ENCODE data around the gene KLK12. TPM values are rescaled to one million over a fixed set of nuclear protein-coding genes. Genes with fewer than 3 reads are reported as not detected.
"Not testable (repeated sequence)": the region's sequence is repeated elsewhere in the genome, so short reads cannot be mapped to it uniquely, and the experiment has no call there.

The KLK12 gene
- total RNA-seq, 1 experiment from 2014 or later = not detected

- Histone ChIP-seq H3K4me3 (no peak overlapping the region), H3K27me3 (peaks cover 9% of the 10 kb centered on the region), H3K36me3 (no peaks in the 10 kb centered on the region), H3K9me3 (no peaks in the 10 kb centered on the region)
- DNase-seq = no peak
These were observed 25.5 kb downstream of the KLK12 start for GRCh38 chr19:51009061-51009891.

GRCh38 chr19:51007488-51007887 is 27.3 kb downstream of the KLK12 start:
- H3K27me3 ChIP-seq = peaks cover 9% of the 10 kb centered on the region
- DNase-seq = no peak
- no peaks in the 10 kb centered on the region for H3K36me3 ChIP-seq
- H3K4me3 ChIP-seq = no peak overlapping the region
- no peaks in the 10 kb centered on the region for H3K9me3 ChIP-seq

GRCh38 chr19:51006406-51006805 is 28.4 kb downstream of the KLK12 start:
- Histone ChIP-seq H3K27me3 (peaks cover 9% of the 10 kb centered on the region), H3K4me3 (no peak overlapping the region), H3K9me3 (no peaks in the 10 kb centered on the region), H3K36me3 (no peaks in the 10 kb centered on the region)
- DNase-seq = peak; percentile 61

GRCh38 chr19:51005248-51005647 is 29.6 kb downstream of the KLK12 start:
- DNase-seq = no peak
- Histone ChIP-seq H3K36me3 (no peaks in the 10 kb centered on the region), H3K9me3 (no peaks in the 10 kb centered on the region), H3K27me3 (peaks cover 7% of the 10 kb centered on the region), H3K4me3 (no peak overlapping the region)

GRCh38 chr19:51003316-51003715 is 31.5 kb downstream of the KLK12 start:
- DNase-seq = no peak
- Histone ChIP-seq H3K4me3 (no peak overlapping the region), H3K27me3 (peaks cover 8% of the 10 kb centered on the region), H3K9me3 (no peaks in the 10 kb centered on the region), H3K36me3 (no peaks in the 10 kb centered on the region)

GRCh38 chr19:51002542-51003311 is 32.1 kb downstream of the KLK12 start:
- no peaks in the 10 kb centered on the region for H3K36me3 ChIP-seq
- H3K27me3 ChIP-seq = peaks cover 14% of the 10 kb centered on the region
- H3K4me3 ChIP-seq = no peak overlapping the region
- peak; percentile 24 for DNase-seq
- no peaks in the 10 kb centered on the region for H3K9me3 ChIP-seq

GRCh38 chr19:51002089-51002532 is 32.7 kb downstream of the KLK12 start:
- Histone ChIP-seq H3K9me3 (no peaks in the 10 kb centered on the region), H3K36me3 (no peaks in the 10 kb centered on the region), H3K27me3 (peaks cover 19% of the 10 kb centered on the region), H3K4me3 (no peak overlapping the region)
- no peak for DNase-seq

- no peaks in the 10 kb centered on the region for H3K9me3 ChIP-seq
- DNase-seq = no peak
- no peaks in the 10 kb centered on the region for H3K36me3 ChIP-seq
These were observed 33.3 kb downstream of the KLK12 start, which contains the start of gene KLK8 for GRCh38 chr19:51001515-51001914. Gene KLK8 (minus strand): TSS chr19:51001604. CDS start chr19:51001167, 437 bp downstream.

GRCh38 chr19:51000981-51001380 is 33.8 kb downstream of the KLK12 start:
- Histone ChIP-seq H3K27me3 (peaks cover 26% of the 10 kb centered on the region), H3K4me3 (no peak overlapping the region), H3K36me3 (no peaks in the 10 kb centered on the region), H3K9me3 (no peaks in the 10 kb centered on the region)
- DNase-seq = no peak

More at GRCh38 chr19:51001515-51001914, 33.3 kb downstream of the KLK12 start, which contains the start of gene KLK8:
- H3K4me3 ChIP-seq = no peak within 1 kb of the TSS
- H3K27me3 ChIP-seq = peaks cover 21% of the 10 kb centered on the region

- no peaks in the 10 kb centered on the region for H3K36me3 ChIP-seq
- H3K27me3 ChIP-seq = peaks cover 29% of the 10 kb centered on the region
- H3K9me3 ChIP-seq = no peaks in the 10 kb centered on the region
- no peak for DNase-seq
- no peak overlapping the region for H3K4me3 ChIP-seq
These were observed 34.4 kb downstream of the KLK12 start for GRCh38 chr19:51000426-51000825.

GRCh38 chr19:50998686-50999085 is 36.1 kb downstream of the KLK12 start:
- Histone ChIP-seq H3K36me3 (no peaks in the 10 kb centered on the region), H3K9me3 (peaks cover 2% of the 10 kb centered on the region; the same call in 1 of the 2 replicates), H3K27me3 (peaks cover 26% of the 10 kb centered on the region), H3K4me3 (no peak overlapping the region)
- no peak for DNase-seq

- H3K36me3 ChIP-seq = no peaks in the 10 kb centered on the region
- H3K27me3 ChIP-seq = peaks cover 26% of the 10 kb centered on the region
- DNase-seq = no peak
- no peak overlapping the region for H3K4me3 ChIP-seq
- peaks cover 2% of the 10 kb centered on the region; the same call in 1 of the 2 replicates for H3K9me3 ChIP-seq
These were observed 36.7 kb downstream of the KLK12 start for GRCh38 chr19:50998061-50998460.

- no peak for DNase-seq
These were observed 40.7 kb downstream of the KLK12 start for GRCh38 chr19:50994129-50994528.

GRCh38 chr19:50992666-50993035 is 42.2 kb downstream of the KLK12 start:
- peaks cover 8% of the 10 kb centered on the region; the same call in 1 of the 2 replicates for H3K9me3 ChIP-seq
- H3K27me3 ChIP-seq = peaks cover 43% of the 10 kb centered on the region
- no peak for DNase-seq
- no peaks in the 10 kb centered on the region for H3K36me3 ChIP-seq
- H3K4me3 ChIP-seq = no peak overlapping the region

More at GRCh38 chr19:50994129-50994528, 40.7 kb downstream of the KLK12 start:
- no peak overlapping the region for H3K4me3 ChIP-seq
- peaks cover 40% of the 10 kb centered on the region for H3K27me3 ChIP-seq
- H3K36me3 ChIP-seq = no peaks in the 10 kb centered on the region
- H3K9me3 ChIP-seq = peaks cover 8% of the 10 kb centered on the region; the same call in 1 of the 2 replicates

GRCh38 chr19:50984416-50984815 is 50.4 kb downstream of the KLK12 start:
- not testable (repeated sequence) for DNase-seq, H3K9me3 ChIP-seq, H3K4me3 ChIP-seq, H3K36me3 ChIP-seq
- peaks cover 28% of the 10 kb centered on the region for H3K27me3 ChIP-seq

- H3K9me3 ChIP-seq = peaks cover 2% of the 10 kb centered on the region; the same call in 1 of the 2 replicates
- peak within 1 kb of the TSS; percentile 21 for H3K4me3 ChIP-seq
- DNase-seq = peak; percentile 62
- H3K36me3 ChIP-seq = no peaks in the 10 kb centered on the region
- H3K27me3 ChIP-seq = peaks cover 23% of the 10 kb centered on the region
These were observed 51.0 kb downstream of the KLK12 start, which contains the start of gene KLK7 for GRCh38 chr19:50983625-50984292. Gene KLK7 (minus strand): TSS chr19:50983917. CDS start chr19:50982399, 1,518 bp downstream.

Data from MG63 (cell line).